Fibroblast of lung (primary cell): ENCODE measurements around the gene NEK1.

Experiments
- EZH2 ChIP-seq: IDR thresholded peaks from 2 replicates; pipeline ENCODE4 v1.5.1; 2012; ENCODE audit warnings: low read length, control low read depth, mild to moderate bottlenecking; ENCODE audit errors: missing control alignments
- TF ChIP-seq, protein P1 (sequence below), 2 donors: IDR thresholded peaks in 1 of 2; conservative IDR thresholded peaks in 1 of 2; 1 replicate in 1 of 2; 2 replicates in 1 of 2; pipeline ENCODE4 v1.5.1; 2011 to 2012; ENCODE audit warnings: low read length in 2 of 2, control low read depth in 1 of 2, inconsistent platforms in 1 of 2, low read depth in 1 of 2, mild to moderate bottlenecking in 1 of 2

DNA sequence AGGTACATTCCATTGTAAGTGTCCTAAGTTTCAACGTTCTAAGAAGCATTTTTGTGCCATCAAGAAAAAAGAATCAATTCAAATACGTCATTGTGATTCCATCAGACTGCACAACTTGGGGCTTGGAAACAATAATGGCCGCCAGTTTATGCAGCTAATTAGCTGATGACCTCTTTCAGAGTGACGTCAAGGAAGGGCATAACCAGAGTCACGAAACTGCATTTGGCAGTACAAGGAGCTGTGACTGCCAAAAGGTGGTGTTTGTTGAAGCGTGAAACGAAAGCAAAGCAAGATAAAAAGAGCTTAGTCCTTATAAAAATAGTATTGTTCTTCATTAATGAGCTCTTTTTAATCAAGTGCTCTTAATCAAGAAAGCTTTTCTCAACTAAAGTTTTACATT lies 260.5 kb downstream of the NEK1 start:
- TF ChIP-seq, protein P1, sequence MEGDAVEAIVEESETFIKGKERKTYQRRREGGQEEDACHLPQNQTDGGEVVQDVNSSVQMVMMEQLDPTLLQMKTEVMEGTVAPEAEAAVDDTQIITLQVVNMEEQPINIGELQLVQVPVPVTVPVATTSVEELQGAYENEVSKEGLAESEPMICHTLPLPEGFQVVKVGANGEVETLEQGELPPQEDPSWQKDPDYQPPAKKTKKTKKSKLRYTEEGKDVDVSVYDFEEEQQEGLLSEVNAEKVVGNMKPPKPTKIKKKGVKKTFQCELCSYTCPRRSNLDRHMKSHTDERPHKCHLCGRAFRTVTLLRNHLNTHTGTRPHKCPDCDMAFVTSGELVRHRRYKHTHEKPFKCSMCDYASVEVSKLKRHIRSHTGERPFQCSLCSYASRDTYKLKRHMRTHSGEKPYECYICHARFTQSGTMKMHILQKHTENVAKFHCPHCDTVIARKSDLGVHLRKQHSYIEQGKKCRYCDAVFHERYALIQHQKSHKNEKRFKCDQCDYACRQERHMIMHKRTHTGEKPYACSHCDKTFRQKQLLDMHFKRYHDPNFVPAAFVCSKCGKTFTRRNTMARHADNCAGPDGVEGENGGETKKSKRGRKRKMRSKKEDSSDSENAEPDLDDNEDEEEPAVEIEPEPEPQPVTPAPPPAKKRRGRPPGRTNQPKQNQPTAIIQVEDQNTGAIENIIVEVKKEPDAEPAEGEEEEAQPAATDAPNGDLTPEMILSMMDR (conservative IDR thresholded peaks at IDR 0.05 in 1 of 2, IDR thresholded peaks at IDR 0.05 in 1 of 2; ENCODE audit: low read depth in 1 of 2, low read length in 2 of 2), result no peak
- no peak for TF ChIP-seq EZH2
